Kidney epithelial cell (primary cell): ENCODE measurements around the gene TGIF1. TPM values are rescaled to one million over a fixed set of nuclear protein-coding genes. Genes with fewer than 3 reads are reported as not detected.

Source experiments
- DNase-seq: peaks from one replicate; pipeline ENCODE4 v3.0.0-alpha.2; 2010; ENCODE audit warnings: low read depth
- H3K27me3 ChIP-seq: 2 replicates; pipeline ENCODE4 v1.6.0; 2011; ENCODE audit warnings: low read length; ENCODE audit not compliant: control insufficient read depth, insufficient read depth
- H3K36me3 ChIP-seq: 2 replicates; pipeline ENCODE4 v1.5.1; 2011; ENCODE audit warnings: low read length; ENCODE audit not compliant: control insufficient read depth, insufficient read depth
- H3K4me3 ChIP-seq: 2 replicates; pipeline ENCODE4 v1.5.1; 2011; ENCODE audit warnings: low read depth, mild to moderate bottlenecking, control low read depth, low read length
- total RNA-seq: library from RNA; depleted of rRNA; stranded (reverse); fragments of >200 nt; gene quantifications from 2 replicates; pipeline ENCODE4 v1.2.3, GENCODE V29; 2015
- TF ChIP-seq, protein P1 (sequence below): IDR thresholded peaks from 2 replicates; pipeline ENCODE4 v1.5.1; 2011; ENCODE audit warnings: mild to moderate bottlenecking, moderate library complexity, low read length, control low read depth, inconsistent platforms; ENCODE audit not compliant: insufficient read depth, poor library complexity, severe bottlenecking

The TGIF1 gene
- total RNA-seq, 1 donor from 2014 or later: 251 TPM

DNA sequence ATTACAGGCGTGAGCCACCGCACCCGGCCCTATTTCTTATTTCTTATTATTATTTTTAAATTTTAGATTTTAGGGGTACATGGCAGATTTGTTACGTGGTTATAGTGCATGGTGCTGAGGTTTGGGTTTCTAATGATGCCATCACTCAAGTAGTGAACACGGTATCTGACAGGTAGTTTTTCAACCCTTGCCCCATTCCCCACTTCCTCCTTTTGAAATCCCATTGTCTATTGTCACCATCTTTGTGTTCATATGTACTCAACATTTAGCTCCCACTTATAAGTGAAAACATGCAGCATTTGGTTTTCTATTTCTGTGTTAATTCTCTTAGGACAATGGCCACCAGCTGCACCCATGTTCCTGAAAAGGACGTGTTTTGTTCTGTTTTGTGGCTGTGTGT lies 39.5 kb downstream of the TGIF1 start:
- Histone ChIP-seq H3K27me3 (no peaks in the 10 kb centered on the region), H3K4me3 (no peak overlapping the region), H3K36me3 (no peaks in the 10 kb centered on the region)
- no peak for DNase-seq
- TF ChIP-seq, protein P1, sequence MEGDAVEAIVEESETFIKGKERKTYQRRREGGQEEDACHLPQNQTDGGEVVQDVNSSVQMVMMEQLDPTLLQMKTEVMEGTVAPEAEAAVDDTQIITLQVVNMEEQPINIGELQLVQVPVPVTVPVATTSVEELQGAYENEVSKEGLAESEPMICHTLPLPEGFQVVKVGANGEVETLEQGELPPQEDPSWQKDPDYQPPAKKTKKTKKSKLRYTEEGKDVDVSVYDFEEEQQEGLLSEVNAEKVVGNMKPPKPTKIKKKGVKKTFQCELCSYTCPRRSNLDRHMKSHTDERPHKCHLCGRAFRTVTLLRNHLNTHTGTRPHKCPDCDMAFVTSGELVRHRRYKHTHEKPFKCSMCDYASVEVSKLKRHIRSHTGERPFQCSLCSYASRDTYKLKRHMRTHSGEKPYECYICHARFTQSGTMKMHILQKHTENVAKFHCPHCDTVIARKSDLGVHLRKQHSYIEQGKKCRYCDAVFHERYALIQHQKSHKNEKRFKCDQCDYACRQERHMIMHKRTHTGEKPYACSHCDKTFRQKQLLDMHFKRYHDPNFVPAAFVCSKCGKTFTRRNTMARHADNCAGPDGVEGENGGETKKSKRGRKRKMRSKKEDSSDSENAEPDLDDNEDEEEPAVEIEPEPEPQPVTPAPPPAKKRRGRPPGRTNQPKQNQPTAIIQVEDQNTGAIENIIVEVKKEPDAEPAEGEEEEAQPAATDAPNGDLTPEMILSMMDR: no peak

DNA sequence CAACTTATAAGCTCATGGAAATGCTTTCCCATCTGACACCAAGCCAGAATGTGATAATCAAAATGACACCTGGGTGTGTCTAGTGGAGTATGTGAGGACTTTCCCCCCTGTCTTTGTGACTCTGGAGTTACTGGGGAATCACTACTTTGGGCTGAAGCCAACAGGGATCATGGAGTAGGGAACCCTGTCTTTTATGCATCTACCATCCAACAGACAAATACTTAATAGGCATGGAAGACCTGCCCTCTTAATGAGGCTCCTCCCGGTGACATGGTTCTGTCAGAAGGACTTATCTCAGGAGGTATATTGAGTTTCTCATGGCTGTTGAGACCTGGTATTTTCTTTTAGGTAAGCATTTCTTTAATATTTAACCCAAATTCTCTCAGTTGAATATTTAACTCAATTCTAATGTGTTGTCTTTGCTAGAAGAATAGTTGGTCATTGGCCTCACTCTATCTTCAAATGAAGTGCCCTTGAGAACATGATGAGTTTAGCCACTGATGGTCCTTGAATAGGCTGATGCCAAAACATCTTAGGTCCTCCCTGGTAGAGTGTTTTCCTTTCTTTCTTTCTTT lies 42.1 kb downstream of the TGIF1 start:
- TF ChIP-seq, protein P1: no peak
- no peaks in the 10 kb centered on the region for H3K27me3 ChIP-seq
- DNase-seq: no peak
- H3K4me3 ChIP-seq: no peak overlapping the region
- no peaks in the 10 kb centered on the region for H3K36me3 ChIP-seq

DNA sequence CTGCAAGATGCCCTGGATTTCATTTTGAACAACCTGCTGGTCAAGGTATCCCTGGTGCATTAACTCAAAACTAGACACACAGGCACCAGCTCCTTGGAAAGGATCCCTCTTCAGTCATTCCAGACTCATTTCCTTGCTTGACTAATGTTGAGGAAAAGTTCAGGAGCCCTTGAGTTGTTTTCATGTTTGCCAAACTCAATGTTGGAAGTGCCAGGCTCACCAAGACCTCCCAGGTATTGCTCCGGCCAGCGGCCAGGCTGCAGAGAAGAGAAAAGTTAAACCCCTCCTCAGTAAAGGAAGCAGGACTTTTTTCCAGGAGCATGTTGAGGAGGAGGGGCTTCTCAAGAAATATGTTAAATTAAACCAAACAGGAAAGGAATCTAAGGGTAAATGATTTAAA lies 42.7 kb downstream of the TGIF1 start:
- TF ChIP-seq, protein P1: no peak
- H3K4me3 ChIP-seq: no peak overlapping the region
- no peaks in the 10 kb centered on the region for H3K36me3 ChIP-seq
- DNase-seq: no peak
- H3K27me3 ChIP-seq: no peaks in the 10 kb centered on the region

DNA sequence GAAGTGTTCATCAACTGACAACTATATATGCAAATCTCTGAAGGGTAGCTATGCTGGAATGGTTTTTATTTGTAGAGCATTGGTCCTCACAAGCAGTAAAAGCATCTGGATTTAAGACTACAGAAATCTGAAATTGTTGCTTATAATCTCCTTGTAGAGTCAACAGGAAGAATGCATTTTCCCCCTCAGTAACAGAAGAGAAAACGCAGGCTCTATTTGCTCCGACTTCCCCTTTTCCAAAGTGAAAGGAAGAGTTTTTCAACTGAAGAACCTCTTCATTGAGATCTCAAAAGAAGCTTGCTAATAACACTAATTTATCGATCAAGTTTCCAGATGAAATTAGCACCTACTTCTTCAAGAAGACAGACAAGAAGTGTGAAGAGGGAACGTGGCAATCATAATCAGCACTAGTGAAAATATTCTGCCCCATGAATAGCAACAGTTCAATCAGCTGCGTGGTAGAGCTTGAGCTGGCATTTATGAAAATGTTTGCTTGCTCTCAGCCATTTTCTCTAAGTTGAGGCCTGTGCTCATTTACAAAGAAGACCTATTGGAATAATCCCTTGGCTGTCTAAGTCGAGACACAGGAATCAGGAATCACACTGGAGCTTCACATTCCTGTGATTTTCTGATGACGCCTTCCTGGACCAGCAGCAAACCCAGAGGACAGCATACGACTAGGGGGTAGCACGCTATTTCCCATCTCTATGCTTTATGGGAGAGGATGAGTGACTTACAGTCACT lies 43.7 kb downstream of the TGIF1 start:
- TF ChIP-seq, protein P1: no peak
- Histone ChIP-seq H3K36me3 (no peaks in the 10 kb centered on the region), H3K27me3 (no peaks in the 10 kb centered on the region), H3K4me3 (no peak overlapping the region)
- DNase-seq: no peak

DNA sequence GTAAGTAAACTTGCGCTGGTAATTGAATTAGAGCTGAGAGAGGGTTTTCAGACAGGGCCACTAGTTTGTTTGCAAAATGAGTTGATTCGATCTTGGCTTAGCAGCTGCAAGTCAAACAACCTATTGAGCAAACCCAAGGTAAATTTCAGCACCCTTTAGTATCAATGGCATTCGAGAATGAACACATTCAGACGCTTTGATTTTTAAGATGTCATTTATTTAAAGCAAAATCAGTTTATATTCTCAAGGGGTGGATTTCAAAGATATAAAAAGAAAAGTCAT lies 44.2 kb downstream of the TGIF1 start:
- TF ChIP-seq, protein P1: no peak
- H3K4me3 ChIP-seq: no peak overlapping the region
- H3K36me3 ChIP-seq: no peaks in the 10 kb centered on the region
- no peaks in the 10 kb centered on the region for H3K27me3 ChIP-seq
- DNase-seq: no peak

DNA sequence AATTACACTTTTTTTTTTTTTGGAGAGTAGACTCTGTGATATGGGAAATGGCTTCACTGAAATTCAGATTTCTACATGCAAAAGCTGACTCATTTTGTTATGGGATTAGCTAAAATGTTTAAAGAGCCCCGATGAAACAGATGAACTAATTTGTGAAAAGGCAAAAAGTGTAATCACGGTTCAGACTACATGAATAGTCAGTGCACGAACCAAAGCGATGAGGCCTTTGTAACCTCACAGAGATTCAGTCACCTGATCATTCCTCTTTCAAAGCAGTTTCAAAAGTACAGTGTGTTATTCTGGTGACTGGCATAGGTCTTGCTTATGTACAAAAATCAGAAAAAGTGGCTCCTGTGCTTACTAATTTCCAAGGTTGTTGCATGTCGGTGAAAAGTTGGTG lies 44.6 kb downstream of the TGIF1 start:
- no peaks in the 10 kb centered on the region for H3K36me3 ChIP-seq
- H3K27me3 ChIP-seq: no peaks in the 10 kb centered on the region
- no peak overlapping the region for H3K4me3 ChIP-seq
- DNase-seq: no peak
- TF ChIP-seq, protein P1: no peak
